Esophagus muscularis mucosa (tissue), 4 donors: ENCODE data around the gene THSD4. TPM values are rescaled to one million over a fixed set of nuclear protein-coding genes. Genes with fewer than 3 reads are reported as not detected.

Experiments used
- DNase-seq: peaks from one replicate; pipeline ENCODE4 v3.0.0-alpha.2; 2017; ENCODE audit errors: extremely low spot score
- H3K27ac ChIP-seq, 4 donors: fragments of 200-600 bp; sonication (generic); replicated peaks in 1 of 4; 1 replicate in 3 of 4; 2 replicates in 1 of 4; pipeline ENCODE4 v1.5.1; 2016 to 2019; ENCODE audit warnings: mild to moderate bottlenecking in 1 of 4
- H3K27me3 ChIP-seq, 4 donors: fragments of 200-600 bp; sonication (generic); one replicate each; pipeline versions ENCODE4 v1.5.1 to v1.6.0; 2016 to 2019
- H3K36me3 ChIP-seq, 4 donors: fragments of 200-600 bp; sonication (generic); one replicate each; pipeline ENCODE4 v1.5.1; 2016 to 2019
- H3K4me1 ChIP-seq, 4 donors: fragments of 200-600 bp; sonication (generic); one replicate each; pipeline ENCODE4 v1.5.1; 2016 to 2019
- H3K4me3 ChIP-seq, 4 donors: fragments of 200-600 bp; sonication (generic); 1 replicate in 2 of 4; 2 replicates in 2 of 4; pipeline ENCODE4 v1.5.1; 2016 to 2019; ENCODE audit warnings: mild to moderate bottlenecking in 4 of 4, moderate library complexity in 1 of 4
- H3K9me3 ChIP-seq, 4 donors: fragments of 200-600 bp; sonication (generic); 1 replicate in 3 of 4; 2 replicates in 1 of 4; pipeline ENCODE4 v1.5.1; 2016 to 2019
- CTCF ChIP-seq, 3 experiments: fragments of 200-600 bp in 2 of 3; fragments of 450-650 bp in 1 of 3; sonication (generic) in 2 of 3; IDR thresholded peaks; one replicate each; pipeline ENCODE4 v1.5.1; 2017 to 2019; ENCODE audit warnings: antibody characterized with exemption in 3 of 3, mild to moderate bottlenecking in 2 of 3, moderate library complexity in 1 of 3
- EP300 ChIP-seq: sonication (generic); formaldehyde crosslinking; IDR thresholded peaks from one replicate; pipeline ENCODE4 v1.6.1; 2017; ENCODE audit warnings: antibody characterized with exemption
- POLR2A ChIP-seq: fragments of 450-650 bp; IDR thresholded peaks from one replicate; pipeline ENCODE4 v1.6.1; 2017; ENCODE audit warnings: antibody characterized with exemption, moderate library complexity, mild to moderate bottlenecking, low read depth
- POLR2AphosphoS5 ChIP-seq, 2 donors: sonication (generic); formaldehyde crosslinking; IDR thresholded peaks; one replicate each; pipeline ENCODE4 v1.6.1; 2017; ENCODE audit warnings: antibody characterized with exemption in 2 of 2
- WGBS: methylation state at CpG from one replicate; pipeline ENCODE4 v1.1.5; 2018; 5-methylcytosine and 5-hydroxymethylcytosine counted together
- intact Hi-C: fragments of 100-400 bp; cut with DNase I; formaldehyde crosslinking; loops from one replicate; pipeline ENCODE4 v1.15.1; 2023
- total RNA-seq, 4 donors: library from RNA; depleted of rRNA; stranded (reverse); fragments of >200 nt; gene quantifications; one replicate each; pipeline versions ENCODE4 v1.1.0 to v1.2.1, GENCODE V29; 2016

The THSD4 gene
- total RNA-seq, 4 donors from 2014 or later = 3.2 to 6.6 (median 5.6) TPM

DNA sequence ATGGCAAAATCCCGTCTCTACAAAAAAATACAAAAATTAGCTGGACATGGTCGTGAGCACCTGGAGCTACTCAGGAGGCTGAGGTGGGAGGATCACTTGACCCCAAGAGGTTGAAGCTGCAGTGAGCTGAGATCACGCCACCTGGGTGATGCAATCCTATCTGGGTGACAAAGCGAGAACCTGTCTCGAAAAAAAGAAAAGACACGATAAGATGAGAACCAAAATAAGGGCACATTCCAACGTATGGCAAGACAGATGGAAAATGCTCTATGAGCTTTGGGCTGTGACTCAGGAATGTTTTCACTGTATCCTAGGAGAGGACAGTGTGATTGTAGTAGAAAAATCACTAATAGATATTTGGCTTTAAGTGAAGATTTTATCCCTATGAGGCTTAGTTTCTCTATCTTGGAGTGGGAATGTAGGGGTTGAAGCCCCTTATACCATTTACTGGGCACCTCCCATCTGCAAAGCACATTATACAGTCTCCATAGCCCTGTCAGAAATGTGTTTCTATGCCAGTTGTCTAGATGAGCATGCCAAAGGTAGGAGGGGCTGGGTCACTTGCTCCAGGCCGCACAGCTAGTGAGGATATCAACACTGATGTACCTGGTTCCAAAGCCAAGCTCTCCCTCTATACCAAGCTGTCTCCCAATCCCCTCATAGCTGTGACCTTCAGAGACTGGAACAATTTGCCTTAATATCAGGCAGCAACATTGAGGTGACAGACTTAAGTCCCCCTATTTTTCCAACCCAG lies 641.5 kb downstream of the THSD4 start:
- intact Hi-C loops = no loop called here
- H3K27ac ChIP-seq = no peak overlapping the region

GRCh38 chr15:71757741-71758530 lies 642.7 kb downstream of the THSD4 start:
- H3K4me1 ChIP-seq = no peaks in the 10 kb centered on the region
- no peak for TF ChIP-seq POLR2A
- no peak for TF ChIP-seq EP300
- no peak for TF ChIP-seq CTCF (IDR thresholded peaks at IDR 0.05)
- TF ChIP-seq POLR2AphosphoS5 (IDR thresholded peaks at IDR 0.05) = no peak
- DNase-seq = no peak
- intact Hi-C loops = no loop called here
- no peak overlapping the region for H3K27ac ChIP-seq
- H3K9me3 ChIP-seq = peaks cover 0 to 12% (median 11%) of the 10 kb centered on the region in 4 donors
- WGBS = 88% methylated on average over 12 of the region's 13 CpGs
- H3K4me3 ChIP-seq = no peak overlapping the region
- no peaks in the 10 kb centered on the region for H3K36me3 ChIP-seq
- no peaks in the 10 kb centered on the region for H3K27me3 ChIP-seq

More for the DNA sequence above, 641.5 kb downstream of the THSD4 start:
- WGBS = 88% methylated on average over 8 of the region's 8 CpGs
- no peaks in the 10 kb centered on the region for H3K36me3 ChIP-seq
- no peak for DNase-seq
- TF ChIP-seq EP300 (no peak), CTCF (IDR thresholded peaks at IDR 0.05) (no peak), POLR2A (no peak), POLR2AphosphoS5 (IDR thresholded peaks at IDR 0.05) (no peak)
- H3K4me3 ChIP-seq = no peak overlapping the region
- no peaks in the 10 kb centered on the region for H3K4me1 ChIP-seq
- no peaks in the 10 kb centered on the region for H3K27me3 ChIP-seq
- peaks cover 0 to 12% (median 11%) of the 10 kb centered on the region in 4 donors for H3K9me3 ChIP-seq

DNA sequence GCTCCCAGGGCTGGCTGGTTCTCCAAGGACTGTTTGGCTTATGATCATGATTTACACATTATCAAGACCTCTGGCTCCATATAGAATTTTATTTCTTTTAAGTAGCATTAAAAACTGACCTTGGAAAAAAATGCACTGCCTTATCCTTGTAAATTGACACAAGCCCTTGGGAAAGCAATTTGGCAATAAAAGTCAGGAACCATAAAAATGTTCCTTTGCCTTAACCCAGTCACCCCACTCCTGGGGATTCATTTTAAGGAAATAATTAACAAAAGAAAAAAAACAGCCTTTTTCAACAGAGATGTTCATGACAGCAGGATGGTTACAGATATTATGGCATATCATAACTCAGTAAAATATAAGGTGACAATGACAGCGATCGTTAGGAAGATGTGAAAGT lies 643.4 kb downstream of the THSD4 start:
- no peak for DNase-seq
- TF ChIP-seq CTCF (IDR thresholded peaks at IDR 0.05) = no peak
- no peak for TF ChIP-seq POLR2AphosphoS5 (IDR thresholded peaks at IDR 0.05)
- TF ChIP-seq POLR2A = no peak
- TF ChIP-seq EP300 = no peak
- H3K27me3 ChIP-seq = no peaks in the 10 kb centered on the region
- H3K9me3 ChIP-seq = peaks cover 0 to 12% (median 11%) of the 10 kb centered on the region in 4 donors
- intact Hi-C loops = no loop called here
- H3K4me3 ChIP-seq = no peak overlapping the region
- no peaks in the 10 kb centered on the region for H3K4me1 ChIP-seq
- no peak overlapping the region for H3K27ac ChIP-seq
- H3K36me3 ChIP-seq = no peaks in the 10 kb centered on the region
- WGBS = 98% methylated on average over 2 of the region's 2 CpGs

DNA sequence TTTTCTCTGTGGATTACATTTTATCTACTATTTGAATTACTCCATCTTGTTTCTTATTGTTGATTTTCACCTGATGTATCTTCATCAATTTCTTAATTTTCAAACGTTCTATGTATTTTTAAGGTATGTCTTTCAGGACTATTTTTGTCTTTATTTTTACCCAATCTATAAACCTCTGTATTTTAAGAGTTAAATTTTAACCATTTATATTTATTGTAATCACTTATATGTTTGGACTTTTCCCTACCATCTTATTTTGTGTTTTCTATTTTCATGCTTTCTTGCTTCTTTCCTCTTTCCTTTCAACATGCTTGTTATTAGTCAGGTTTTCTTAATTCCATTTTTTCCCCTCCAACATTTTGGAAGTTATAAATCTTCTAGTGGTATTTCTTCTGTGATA lies 645.6 kb downstream of the THSD4 start:
- no peak overlapping the region for H3K27ac ChIP-seq
- WGBS = 90% methylated on average over 1 of the region's 1 CpG

More for the DNA sequence above, 645.6 kb downstream of the THSD4 start:
- H3K4me1 ChIP-seq = no peaks in the 10 kb centered on the region
- no peak for DNase-seq
- H3K4me3 ChIP-seq = no peak overlapping the region
- H3K36me3 ChIP-seq = peaks cover 0 to 11% (median 0%) of the 10 kb centered on the region in 4 donors
- no peaks in the 10 kb centered on the region for H3K27me3 ChIP-seq
- H3K9me3 ChIP-seq = peaks cover 0 to 12% (median 11%) of the 10 kb centered on the region in 4 donors
- TF ChIP-seq POLR2A (no peak), POLR2AphosphoS5 (IDR thresholded peaks at IDR 0.05) (no peak), EP300 (no peak), CTCF (IDR thresholded peaks at IDR 0.05) (no peak)
- intact Hi-C loops = no loop called here
